NB4 (cell line): ENCODE measurements around the gene SMAD9.

Experiments
- CTCF ChIP-seq: IDR thresholded peaks from one replicate; pipeline ENCODE4 v1.5.1; 2012; ENCODE audit warnings: low read depth, low read length
- POLR2A ChIP-seq: IDR thresholded peaks from 2 replicates; pipeline ENCODE4 v1.6.1; 2011; ENCODE audit warnings: mild to moderate bottlenecking; ENCODE audit not compliant: insufficient read length; ENCODE audit errors: extremely low read depth

GRCh38 chr13:36840718-36841250, 79.3 kb downstream of the SMAD9 start:
- TF ChIP-seq CTCF = no peak
- TF ChIP-seq POLR2A = no peak
